ENCODE results near the gene AARSD1.
"Not testable (repeated sequence)": the region's sequence is repeated elsewhere in the genome, so short reads cannot be mapped to it uniquely, and the experiment has no call there.

DNA sequence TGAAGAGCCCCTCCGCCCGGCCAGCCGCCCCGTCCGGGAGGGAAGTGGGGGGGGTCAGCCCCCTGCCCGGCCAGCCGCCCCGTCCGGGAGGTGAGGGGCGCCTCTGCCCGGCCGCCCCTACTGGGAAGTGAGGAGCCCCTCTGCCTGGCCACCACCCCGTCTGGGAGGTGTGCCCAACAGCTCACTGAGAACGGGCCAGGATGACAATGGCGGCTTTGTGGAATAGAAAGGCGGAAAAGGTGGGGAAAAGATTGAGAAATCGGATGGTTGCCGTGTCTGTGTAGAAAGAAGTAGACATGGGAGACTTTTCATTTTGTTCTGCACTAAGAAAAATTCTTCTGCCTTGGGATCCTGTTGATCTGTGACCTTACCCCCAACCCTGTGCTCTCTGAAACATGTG is 9.1 kb upstream of the AARSD1 start:
- not testable (repeated sequence) for TF ChIP-seq POLR2A (IDR thresholded peaks at IDR 0.05)
- TF ChIP-seq, protein P1, sequence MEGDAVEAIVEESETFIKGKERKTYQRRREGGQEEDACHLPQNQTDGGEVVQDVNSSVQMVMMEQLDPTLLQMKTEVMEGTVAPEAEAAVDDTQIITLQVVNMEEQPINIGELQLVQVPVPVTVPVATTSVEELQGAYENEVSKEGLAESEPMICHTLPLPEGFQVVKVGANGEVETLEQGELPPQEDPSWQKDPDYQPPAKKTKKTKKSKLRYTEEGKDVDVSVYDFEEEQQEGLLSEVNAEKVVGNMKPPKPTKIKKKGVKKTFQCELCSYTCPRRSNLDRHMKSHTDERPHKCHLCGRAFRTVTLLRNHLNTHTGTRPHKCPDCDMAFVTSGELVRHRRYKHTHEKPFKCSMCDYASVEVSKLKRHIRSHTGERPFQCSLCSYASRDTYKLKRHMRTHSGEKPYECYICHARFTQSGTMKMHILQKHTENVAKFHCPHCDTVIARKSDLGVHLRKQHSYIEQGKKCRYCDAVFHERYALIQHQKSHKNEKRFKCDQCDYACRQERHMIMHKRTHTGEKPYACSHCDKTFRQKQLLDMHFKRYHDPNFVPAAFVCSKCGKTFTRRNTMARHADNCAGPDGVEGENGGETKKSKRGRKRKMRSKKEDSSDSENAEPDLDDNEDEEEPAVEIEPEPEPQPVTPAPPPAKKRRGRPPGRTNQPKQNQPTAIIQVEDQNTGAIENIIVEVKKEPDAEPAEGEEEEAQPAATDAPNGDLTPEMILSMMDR (IDR thresholded peaks at IDR 0.05): not testable (repeated sequence)
